ENCODE results near the gene GPR62. TPM values are rescaled to one million over a fixed set of nuclear protein-coding genes. Genes with fewer than 3 reads are reported as not detected.

The GPR62 gene
- total and polyA plus RNA-seq, 11 donors = 0.06 to 0.27 (median 0.20) TPM; not detected in 4

- ATAC-seq (peak in 3 of 4 donors; percentile 16 to 38 (median 35)), DNase-seq (peak; percentile 61 to 81 (median 62))
- TF ChIP-seq POLR2A (IDR thresholded peaks at IDR 0.05) (peak in 1 of 2 donors; percentile 41), CTCF (IDR thresholded peaks at IDR 0.05) (no peak)
- peak overlapping the region; percentile 90 to 99 (median 95) for H3K27ac ChIP-seq
- intact Hi-C loops (cut with DNase I) = loop anchor here in 9 of 10 donors (1.0 to 5.0 kb wide), 8 partner anchors 13 to 204 kb away; partner anchors contain the start of genes ABHD14B (in 7 of the 9) and ABHD14A (in 5 of the 9)
- WGBS, 4 donors = 35 to 51% (median 40%) methylated on average over 14 to 17 of the region's 17 CpGs
- no peaks in the 10 kb centered on the region for H3K9me3 ChIP-seq
- H3K27me3 ChIP-seq = no peaks in the 10 kb centered on the region
- H3K36me3 ChIP-seq = peaks cover 0 to 30% (median 6%) of the 10 kb centered on the region in 9 donors
- H3K4me1 ChIP-seq = peaks cover 3 to 32% (median 23%) of the 10 kb centered on the region in 12 donors
- H3K4me3 ChIP-seq = peak overlapping the region in 11 of 12 donors; percentile 18 to 93 (median 78)
These were observed 12.4 kb upstream of the GPR62 start for GRCh38 chr3:51942603-51943450.

GRCh38 chr3:51943451-51944391 lies 11.5 kb upstream of the GPR62 start:
- intact Hi-C loops (cut with DNase I) = loop anchor here in 8 of 10 donors (2.0 to 5.0 kb wide), 5 partner anchors 29 to 204 kb away; partner anchors contain the start of genes ABHD14A (in 5 of the 8) and ABHD14B (in 4 of the 8)
- Histone ChIP-seq H3K27me3 (no peaks in the 10 kb centered on the region), H3K9me3 (no peaks in the 10 kb centered on the region), H3K4me3 (peak overlapping the region in 8 of 12 donors; percentile 65 to 85 (median 80)), H3K4me1 (peaks cover 3 to 32% (median 23%) of the 10 kb centered on the region in 12 donors), H3K36me3 (peaks cover 0 to 29% (median 8%) of the 10 kb centered on the region in 9 donors), H3K27ac (peak overlapping the region; percentile 90 to 99 (median 95))
- no peak for TF ChIP-seq CTCF (IDR thresholded peaks at IDR 0.05)
- no peak for TF ChIP-seq POLR2A (IDR thresholded peaks at IDR 0.05)
- ATAC-seq = no peak
- DNase-seq = peak in 3 of 5 donors; percentile 18 to 60 (median 36)
- 84 to 97% (median 91%) methylated on average over 19 to 21 of the region's 21 CpGs for WGBS, 4 donors

- peaks cover 0 to 30% (median 9%) of the 10 kb centered on the region in 9 donors for H3K36me3 ChIP-seq
- peak in 2 of 5 donors; percentile 25 to 45 for DNase-seq
- intact Hi-C loops (cut with DNase I) = loop anchor here in 4 of 10 donors (5.0 kb wide), 3 partner anchors 33 to 203 kb away; partner anchors contain the start of gene ABHD14A (in 1 of the 4)
These were observed 10.6 kb upstream of the GPR62 start for GRCh38 chr3:51944451-51945021.

More at GRCh38 chr3:51944451-51945021, 10.6 kb upstream of the GPR62 start:
- no peak for TF ChIP-seq CTCF (IDR thresholded peaks at IDR 0.05)
- TF ChIP-seq POLR2A (IDR thresholded peaks at IDR 0.05) = no peak
- WGBS, 4 donors = 90 to 92% (median 91%) methylated on average over 9 to 11 of the region's 11 CpGs
- peaks cover 3 to 32% (median 23%) of the 10 kb centered on the region in 12 donors for H3K4me1 ChIP-seq
- no peak overlapping the region for H3K4me3 ChIP-seq
- no peaks in the 10 kb centered on the region for H3K9me3 ChIP-seq
- no peak for ATAC-seq
- no peaks in the 10 kb centered on the region for H3K27me3 ChIP-seq
- no peak overlapping the region for H3K27ac ChIP-seq
